ENCODE results near the gene SHISA5. TPM values are rescaled to one million over a fixed set of nuclear protein-coding genes. Genes with fewer than 3 reads are reported as not detected.

SHISA5 gene
- total and polyA plus RNA-seq, 10 of the 15 experiments (the other 5 are each of a cell fraction or from before 2014, with no cell fraction given), result 17.1 to 148 (median 67.3) TPM

DNA sequence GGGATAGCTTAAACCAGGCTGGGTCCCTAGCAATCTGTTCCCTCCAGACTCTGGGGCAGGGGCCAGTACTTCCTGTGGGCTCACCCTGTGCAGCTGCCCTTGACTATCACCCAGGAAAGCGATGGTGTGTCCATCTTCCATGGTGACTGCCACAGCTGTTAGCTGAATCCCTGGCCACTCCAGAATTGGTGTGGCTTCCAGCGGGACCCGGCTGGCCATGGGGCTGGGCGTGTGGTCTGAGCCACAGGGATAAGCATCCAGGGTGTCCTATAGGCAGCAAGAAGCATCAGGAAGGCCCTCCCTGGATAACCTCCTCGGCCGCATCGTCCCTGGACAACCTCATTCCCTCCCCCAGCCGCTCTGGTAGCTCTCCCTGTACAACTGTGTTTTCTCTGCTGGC, 81.3 kb downstream of the SHISA5 start:
- Histone ChIP-seq H3K79me2 (ENCODE audit: control insufficient read depth, insufficient read depth, low read length) (no peaks in the 10 kb centered on the region), H3K4me3 (no peak overlapping the region), H3K4me1 (ENCODE audit: control insufficient read depth, insufficient read depth, low read length) (peaks cover 12% of the 10 kb centered on the region), H4K20me1 (ENCODE audit: control insufficient read depth, insufficient read depth) (no peaks in the 10 kb centered on the region), H3K9ac (ENCODE audit: control insufficient read depth, insufficient read depth, low read length) (no peak overlapping the region), H3K4me2 (ENCODE audit: control insufficient read depth, insufficient read depth) (no peak overlapping the region), H3K9me3 (replicated peaks; ENCODE audit: control insufficient read depth, insufficient read depth, low read length) (no peaks in the 10 kb centered on the region), H3K36me3 (ENCODE audit: control insufficient read depth in 2 of 2, insufficient read depth in 2 of 2, low read length in 1 of 2) (no peaks in the 10 kb centered on the region), H2AFZ (ENCODE audit: control insufficient read depth, low read depth, low read length) (no peak overlapping the region), H3K27me3 (replicated peaks in 1 of 2; ENCODE audit: control insufficient read depth in 2 of 2, insufficient read depth in 2 of 2, low read length in 1 of 2) (no peaks in the 10 kb centered on the region), H3K27ac (ENCODE audit: control insufficient read depth, insufficient read depth) (no peak overlapping the region)
- FAIRE-seq (no peak), ATAC-seq (no peak), DNase-seq (ENCODE audit: low read depth, low spot score) (no peak)
- CTCF ChIA-PET, result interaction anchor here (0.6 to 2.9 kb wide), 6 partner anchors 13 to 138 kb away, joined by 3 to 29 read pairs (median 4); partner anchors contain the start of gene CCDC51
- WGBS (ENCODE audit: insufficient coverage, insufficient replicate concordance, low lambda C conversion rate, missing lambda C conversion rate), result 43% methylated on average over 8 of the region's 8 CpGs
- POLR2A ChIA-PET, result no interaction called here
- BruUV-seq (replicated peaks), result no TSS peak
- intact Hi-C loops (cut with micrococcal nuclease; ENCODE audit: unreplicated experiment) (no loop called here), in situ Hi-C loops (cut with MboI) (no loop called here)
- RAD21 ChIA-PET (ENCODE audit: unreplicated experiment), result interaction anchor here (1.7 kb wide), 1 partner anchor 13 kb away, joined by 9 read pairs; no protein-coding TSS in a partner anchor
- SMC1A ChIA-PET (ENCODE audit: uncharacterized antibody, unreplicated experiment), result interaction anchor here (1.2 kb wide), 1 partner anchor 22 kb away, joined by 4 read pairs; no protein-coding TSS in a partner anchor
- TF ChIP-seq, protein P1, sequence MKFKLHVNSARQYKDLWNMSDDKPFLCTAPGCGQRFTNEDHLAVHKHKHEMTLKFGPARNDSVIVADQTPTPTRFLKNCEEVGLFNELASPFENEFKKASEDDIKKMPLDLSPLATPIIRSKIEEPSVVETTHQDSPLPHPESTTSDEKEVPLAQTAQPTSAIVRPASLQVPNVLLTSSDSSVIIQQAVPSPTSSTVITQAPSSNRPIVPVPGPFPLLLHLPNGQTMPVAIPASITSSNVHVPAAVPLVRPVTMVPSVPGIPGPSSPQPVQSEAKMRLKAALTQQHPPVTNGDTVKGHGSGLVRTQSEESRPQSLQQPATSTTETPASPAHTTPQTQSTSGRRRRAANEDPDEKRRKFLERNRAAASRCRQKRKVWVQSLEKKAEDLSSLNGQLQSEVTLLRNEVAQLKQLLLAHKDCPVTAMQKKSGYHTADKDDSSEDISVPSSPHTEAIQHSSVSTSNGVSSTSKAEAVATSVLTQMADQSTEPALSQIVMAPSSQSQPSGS (IDR thresholded peaks at IDR 0.05; ENCODE audit: low read length), result no peak
- no peak for TF ChIP-seq NBN (IDR thresholded peaks at IDR 0.05)
- TF ChIP-seq CBFB (IDR thresholded peaks at IDR 0.05; ENCODE audit: low read depth), result no peak
- TF ChIP-seq CREB1 (IDR thresholded peaks at IDR 0.05; ENCODE audit: low read depth), result no peak
- TF ChIP-seq NFIC (IDR thresholded peaks at IDR 0.05; ENCODE audit: low read depth, low read length), result no peak
- no peak for TF ChIP-seq YY1 (IDR thresholded peaks at IDR 0.05; ENCODE audit: low read depth, low read length)
- no peak for TF ChIP-seq TCF7 (IDR thresholded peaks at IDR 0.05; ENCODE audit: borderline replicate concordance)
- no peak for TF ChIP-seq ATF7 (IDR thresholded peaks at IDR 0.05; ENCODE audit: low read depth)
- no peak for TF ChIP-seq TBL1XR1 (IDR thresholded peaks at IDR 0.05; ENCODE audit: low read depth, low read length)
- no peak for TF ChIP-seq ZSCAN29 (IDR thresholded peaks at IDR 0.05)
- TF ChIP-seq SMARCA5 (IDR thresholded peaks at IDR 0.05), result no peak
- TF ChIP-seq FOS (IDR thresholded peaks at IDR 0.05; ENCODE audit: borderline replicate concordance, extremely low read depth, insufficient read length), result no peak
- no peak for TF ChIP-seq SMC3 (IDR thresholded peaks at IDR 0.05; ENCODE audit: borderline replicate concordance, low read length)
